Measurements from ENCODE around the gene STK4. TPM values are rescaled to one million over a fixed set of nuclear protein-coding genes. Genes with fewer than 3 reads are reported as not detected.

STK4 gene
- total RNA-seq, 2 donors from 2014 or later = 17.8 to 23.6 TPM

DNA sequence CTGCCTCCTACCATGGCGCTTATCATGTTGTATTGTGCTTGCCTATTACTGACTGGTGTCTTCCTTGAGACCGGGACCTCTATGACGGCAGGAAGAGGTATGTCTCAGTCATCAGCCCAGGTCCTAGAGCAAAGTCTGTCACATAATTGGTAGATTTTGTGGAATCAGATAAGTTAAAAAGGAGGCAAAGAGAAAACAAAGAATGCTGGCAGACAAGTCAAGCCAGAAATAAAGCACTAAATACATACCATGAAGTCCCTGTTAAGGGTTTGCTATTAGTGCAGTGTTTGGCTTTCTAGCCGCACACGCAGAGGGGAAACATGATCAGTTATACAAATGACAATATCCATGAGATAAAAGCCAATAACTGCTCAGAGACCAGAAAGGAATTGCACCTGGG is 12.1 kb upstream of the STK4 start:
- no peaks in the 10 kb centered on the region for H3K27me3 ChIP-seq
- H3K27ac ChIP-seq = no peak overlapping the region
- intact Hi-C loops (cut with DNase I) = no loop called here
- H3K4me3 ChIP-seq = no peak overlapping the region
- ATAC-seq = no peak
- H3K9me3 ChIP-seq = no peaks in the 10 kb centered on the region
- peaks cover 0 to 29% of the 10 kb centered on the region in 2 donors for H3K36me3 ChIP-seq (replicated peaks in 1 of 2; ENCODE audit: insufficient read depth in 1 of 2, low read depth in 2 of 2)
- H3K4me1 ChIP-seq = peaks cover 10% of the 10 kb centered on the region
- no peak for DNase-seq
- 95% methylated on average over 5 of the region's 5 CpGs for WGBS, 2 donors
- TF ChIP-seq, protein P1, sequence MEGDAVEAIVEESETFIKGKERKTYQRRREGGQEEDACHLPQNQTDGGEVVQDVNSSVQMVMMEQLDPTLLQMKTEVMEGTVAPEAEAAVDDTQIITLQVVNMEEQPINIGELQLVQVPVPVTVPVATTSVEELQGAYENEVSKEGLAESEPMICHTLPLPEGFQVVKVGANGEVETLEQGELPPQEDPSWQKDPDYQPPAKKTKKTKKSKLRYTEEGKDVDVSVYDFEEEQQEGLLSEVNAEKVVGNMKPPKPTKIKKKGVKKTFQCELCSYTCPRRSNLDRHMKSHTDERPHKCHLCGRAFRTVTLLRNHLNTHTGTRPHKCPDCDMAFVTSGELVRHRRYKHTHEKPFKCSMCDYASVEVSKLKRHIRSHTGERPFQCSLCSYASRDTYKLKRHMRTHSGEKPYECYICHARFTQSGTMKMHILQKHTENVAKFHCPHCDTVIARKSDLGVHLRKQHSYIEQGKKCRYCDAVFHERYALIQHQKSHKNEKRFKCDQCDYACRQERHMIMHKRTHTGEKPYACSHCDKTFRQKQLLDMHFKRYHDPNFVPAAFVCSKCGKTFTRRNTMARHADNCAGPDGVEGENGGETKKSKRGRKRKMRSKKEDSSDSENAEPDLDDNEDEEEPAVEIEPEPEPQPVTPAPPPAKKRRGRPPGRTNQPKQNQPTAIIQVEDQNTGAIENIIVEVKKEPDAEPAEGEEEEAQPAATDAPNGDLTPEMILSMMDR (IDR thresholded peaks at IDR 0.05) = no peak
- TF ChIP-seq POLR2A (IDR thresholded peaks at IDR 0.05) = no peak

DNA sequence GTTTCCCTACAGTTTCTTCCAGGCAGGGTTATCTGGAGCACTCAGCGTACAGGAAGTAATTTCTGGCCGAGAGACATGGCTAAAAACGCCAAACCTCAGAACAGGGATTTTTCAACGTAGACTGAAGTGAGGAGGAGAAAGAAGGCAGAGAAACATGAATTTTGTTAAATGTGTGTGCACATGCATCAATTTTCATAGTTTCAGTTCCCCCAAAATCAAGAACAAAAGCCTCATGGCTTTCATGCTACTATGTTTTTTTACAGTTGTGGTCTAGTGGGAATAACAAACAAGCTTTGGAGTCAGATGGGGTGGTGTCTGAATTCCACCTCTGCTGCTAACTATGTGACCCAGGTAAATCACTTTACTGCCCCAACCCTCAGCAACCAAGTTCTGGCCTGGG is 11.0 kb upstream of the STK4 start:
- no peak overlapping the region for H3K27ac ChIP-seq
- TF ChIP-seq, protein P1 (IDR thresholded peaks at IDR 0.05) = no peak
- TF ChIP-seq POLR2A (IDR thresholded peaks at IDR 0.05) = no peak
- H3K4me1 ChIP-seq = peaks cover 14% of the 10 kb centered on the region
- intact Hi-C loops (cut with DNase I) = no loop called here
- no peak overlapping the region for H3K4me3 ChIP-seq
- no peaks in the 10 kb centered on the region for H3K9me3 ChIP-seq
- ATAC-seq = no peak
- WGBS, 2 donors = 77 to 86% methylated on average over 4 of the region's 4 CpGs
- H3K27me3 ChIP-seq = no peaks in the 10 kb centered on the region
- peaks cover 0 to 26% of the 10 kb centered on the region in 2 donors for H3K36me3 ChIP-seq (replicated peaks in 1 of 2; ENCODE audit: insufficient read depth in 1 of 2, low read depth in 2 of 2)
- no peak for DNase-seq

DNA sequence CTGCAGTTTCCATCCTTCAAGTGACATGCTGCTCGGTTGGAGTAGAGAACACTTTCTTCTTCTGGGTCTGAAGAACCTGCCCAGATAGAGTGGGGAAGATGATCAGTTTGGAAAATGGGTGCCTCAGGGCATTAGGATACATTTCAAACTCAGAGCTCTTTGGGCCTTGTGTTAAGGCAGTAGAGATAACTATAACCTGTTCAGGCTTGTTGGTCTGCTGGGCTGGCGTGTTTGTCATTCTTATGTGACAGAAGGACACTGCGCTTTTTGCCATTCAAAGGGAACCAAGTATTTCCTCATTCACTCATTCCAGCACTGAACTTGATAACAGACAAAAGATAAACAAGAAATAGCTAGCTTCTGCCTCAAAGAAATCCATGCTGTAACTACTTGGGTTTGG is 9.9 kb upstream of the STK4 start:
- TF ChIP-seq POLR2A (IDR thresholded peaks at IDR 0.05) = no peak
- TF ChIP-seq, protein P1 (IDR thresholded peaks at IDR 0.05) = no peak
- Histone ChIP-seq H3K9me3 (no peaks in the 10 kb centered on the region), H3K4me1 (peaks cover 19% of the 10 kb centered on the region), H3K27me3 (no peaks in the 10 kb centered on the region), H3K4me3 (no peak overlapping the region), H3K36me3 (replicated peaks in 1 of 2; ENCODE audit: insufficient read depth in 1 of 2, low read depth in 2 of 2) (peaks cover 0 to 16% of the 10 kb centered on the region in 2 donors), H3K27ac (no peak overlapping the region)
- ATAC-seq (no peak), DNase-seq (no peak)
- WGBS, 2 donors = 84 to 94% methylated on average over 3 of the region's 3 CpGs
- intact Hi-C loops (cut with DNase I) = no loop called here

DNA sequence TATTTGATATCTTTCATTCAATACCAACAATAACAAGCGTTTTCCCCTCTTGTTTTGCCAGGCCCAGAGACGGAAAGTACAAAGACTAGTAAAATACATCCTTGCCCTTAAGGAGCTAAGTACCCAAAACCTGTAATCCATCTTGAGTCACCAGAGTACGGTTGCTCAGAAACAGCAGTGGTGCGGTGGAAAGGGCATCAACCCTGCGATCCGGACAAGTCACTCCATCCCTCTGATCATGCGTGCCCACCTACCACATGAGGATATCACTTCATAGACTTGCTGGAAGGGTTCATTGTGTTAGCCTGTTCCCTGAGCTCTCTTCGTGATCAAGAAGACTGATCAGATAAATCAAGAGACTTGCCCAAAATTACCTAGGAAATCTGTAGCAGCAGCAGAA is 8.0 kb upstream of the STK4 start:
- WGBS, 2 donors = 88 to 92% methylated on average over 8 of the region's 8 CpGs
- Histone ChIP-seq H3K4me3 (no peak overlapping the region), H3K4me1 (peaks cover 19% of the 10 kb centered on the region), H3K9me3 (no peaks in the 10 kb centered on the region), H3K27me3 (no peaks in the 10 kb centered on the region), H3K36me3 (replicated peaks in 1 of 2; ENCODE audit: insufficient read depth in 1 of 2, low read depth in 2 of 2) (peaks cover 0 to 12% of the 10 kb centered on the region in 2 donors), H3K27ac (no peak overlapping the region)
- ATAC-seq = no peak
- DNase-seq = no peak
- intact Hi-C loops (cut with DNase I) = no loop called here
- TF ChIP-seq, protein P1 (IDR thresholded peaks at IDR 0.05) = no peak
- TF ChIP-seq POLR2A (IDR thresholded peaks at IDR 0.05) = no peak

DNA sequence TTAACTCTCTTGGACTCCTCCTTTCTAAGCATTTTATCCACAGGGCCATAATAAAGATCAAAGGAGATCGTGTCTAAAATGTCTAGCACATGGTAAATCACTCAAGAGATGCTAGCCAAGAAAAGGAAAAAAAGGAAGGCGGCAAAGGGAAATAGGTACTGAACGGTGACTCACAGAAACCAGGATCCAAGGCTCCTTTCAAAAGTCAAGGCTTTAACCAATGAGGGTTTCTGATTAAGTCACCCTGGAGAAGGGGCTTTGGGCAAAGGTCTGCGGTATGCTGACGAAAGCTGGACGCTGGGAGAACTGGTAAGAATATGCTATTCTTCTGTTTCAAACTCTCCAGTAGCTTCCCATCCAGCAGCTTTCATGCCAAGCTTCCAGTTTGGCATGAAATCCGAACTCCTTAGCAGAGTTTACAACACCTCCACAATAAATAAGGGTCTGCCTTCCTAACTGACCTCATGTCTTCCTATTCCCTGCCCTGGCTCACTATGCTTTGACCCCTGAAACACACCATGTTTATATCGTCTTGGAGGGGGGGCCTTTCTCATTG is 7.2 kb upstream of the STK4 start:
- Histone ChIP-seq H3K4me3 (no peak overlapping the region), H3K27me3 (no peaks in the 10 kb centered on the region), H3K27ac (peak overlapping the region in 2 of 4 donors; percentile 69 to 70), H3K4me1 (peaks cover 19% of the 10 kb centered on the region), H3K36me3 (replicated peaks in 1 of 2; ENCODE audit: insufficient read depth in 1 of 2, low read depth in 2 of 2) (peaks cover 0 to 12% of the 10 kb centered on the region in 2 donors), H3K9me3 (no peaks in the 10 kb centered on the region)
- 31 to 37% methylated on average over 8 of the region's 8 CpGs for WGBS, 2 donors
- TF ChIP-seq POLR2A (IDR thresholded peaks at IDR 0.05) = no peak
- TF ChIP-seq, protein P1 (IDR thresholded peaks at IDR 0.05) = no peak
- DNase-seq (no peak), ATAC-seq (no peak)
- intact Hi-C loops (cut with DNase I) = no loop called here
